K562 (cell line): ENCODE results near the gene CCDC71L. TPM values are rescaled to one million over a fixed set of nuclear protein-coding genes. Genes with fewer than 3 reads are reported as not detected.

Experiments used
- C11orf30 ChIP-seq: fragments of 450-650 bp; IDR thresholded peaks from 2 replicates; pipeline ENCODE4 v1.6.1; 2016; ENCODE audit warnings: low read depth, mild to moderate bottlenecking
- CBX1 ChIP-seq: sonication (generic); IDR thresholded peaks from 2 replicates; pipeline ENCODE4 v1.6.1; 2016; ENCODE audit warnings: antibody characterized with exemption, low read depth, mild to moderate bottlenecking
- CBX5 ChIP-seq: IDR thresholded peaks from 2 replicates; pipeline ENCODE4 v1.6.1; 2014; ENCODE audit warnings: low read depth, borderline replicate concordance
- CGGBP1 ChIP-seq: fragments of 250-450 bp; sonication (Bioruptor Pico); IDR thresholded peaks from 2 replicates; pipeline ENCODE4 v1.9.0; 2021; ENCODE audit warnings: mild to moderate bottlenecking
- CREM ChIP-seq: IDR thresholded peaks from 2 replicates; pipeline ENCODE4 v1.6.1; 2014; ENCODE audit warnings: antibody characterized with exemption, low read depth
- CXXC5 ChIP-seq: fragments of 250-450 bp; sonication (Bioruptor Pico); IDR thresholded peaks from 2 replicates; pipeline ENCODE4 v1.8.0; 2022; ENCODE audit warnings: inconsistent platforms, mild to moderate bottlenecking, moderate library complexity
- EP300 ChIP-seq: IDR thresholded peaks from 2 replicates; pipeline ENCODE4 v1.6.1; 2012; ENCODE audit warnings: low read length, improper control_type of control experiment
- ETV5 ChIP-seq: sonication (generic); formaldehyde crosslinking; IDR thresholded peaks from 2 replicates; pipeline ENCODE4 v1.4.0; 2020; ENCODE audit warnings: low read depth, mild to moderate bottlenecking, missing genetic modification reagents
- GMEB1 ChIP-seq: fragments of 250-450 bp; sonication (Bioruptor Pico); IDR thresholded peaks from 2 replicates; pipeline ENCODE4 v1.4.0; 2020; ENCODE audit warnings: mild to moderate bottlenecking
- HIVEP1 ChIP-seq: fragments of 250-450 bp; sonication (Bioruptor Pico); IDR thresholded peaks from 2 replicates; pipeline ENCODE4 v1.4.0; 2020; ENCODE audit warnings: mild to moderate bottlenecking
- HMBOX1 ChIP-seq: sonication (generic); IDR thresholded peaks from 2 replicates; pipeline ENCODE4 v1.6.1; 2016
- ILF3 ChIP-seq: fragments of 450-650 bp; IDR thresholded peaks from 2 replicates; pipeline ENCODE4 v1.6.1; 2018; ENCODE audit warnings: antibody characterized with exemption, mild to moderate bottlenecking, moderate library complexity, borderline replicate concordance
- PBX2 ChIP-seq, 2 experiments: IDR thresholded peaks in 1 of 2; conservative IDR thresholded peaks in 1 of 2; 2 replicates each; pipeline ENCODE4 v1.6.1; 2016; ENCODE audit warnings: low read depth in 2 of 2, mild to moderate bottlenecking in 1 of 2, missing compliant biosample characterization in 1 of 2, missing genetic modification characterization in 1 of 2, moderate library complexity in 1 of 2
- TRIM24 ChIP-seq, 2 experiments: fragments of 450-650 bp; IDR thresholded peaks; 2 replicates each; pipeline ENCODE4 v1.6.1; 2016
- ZNF175 ChIP-seq: fragments of 200-800 bp; sonication (Bioruptor generic); IDR thresholded peaks from 2 replicates; pipeline ENCODE4 v1.6.1; 2016; ENCODE audit warnings: low read depth, mild to moderate bottlenecking, missing genetic modification characterization, missing compliant biosample characterization
- ZNF592 ChIP-seq: fragments of 450-650 bp; IDR thresholded peaks from 2 replicates; pipeline ENCODE4 v1.6.1; 2017; ENCODE audit warnings: antibody characterized with exemption, mild to moderate bottlenecking
- polyA plus RNA-seq, 8 experiments: library from polyadenylated mRNA; depleted of rRNA in 4 of 8; stranded (reverse) in 5 of 8; unstranded in 3 of 8; fragments of >200 nt; fragmentation: Nextera tagmentation in 2 of 8; fragmentation: Illumina TruSeq in 1 of 8; extraction: Ambion mirVana in 2 of 8; extraction: Trizol in 1 of 8; gene quantifications; 2 replicates each; pipeline versions ENCODE4 v1.2.1 to v1.2.3, GENCODE V29; 2011 to 2014; ENCODE audit warnings: inconsistent platforms in 1 of 8, missing spikeins in 1 of 8
- total RNA-seq, 7 experiments: library from RNA; depleted of rRNA in 6 of 7; stranded (reverse); fragments of >200 nt in 6 of 7; fragmentation: Illumina TruSeq in 2 of 7; extraction: Trizol in 2 of 7; gene quantifications; 2 replicates each; pipeline versions ENCODE4 v1.2.1 to v1.2.3, GENCODE V29; 2011 to 2021; ENCODE audit warnings: low replicate concordance in 1 of 7

The CCDC71L gene
- total and polyA plus RNA-seq, 9 of the 15 experiments (the other 6 are each of a cell fraction or from before 2014, with no cell fraction given): 5.7 to 108 (median 25.4) TPM

- TF ChIP-seq CBX1: peak; percentile 42; the same call in 1 of the 2 replicates
- TF ChIP-seq CGGBP1: no peak
- peak; percentile 33; the same call in 1 of the 2 replicates for TF ChIP-seq ZNF175
- no peak for TF ChIP-seq HIVEP1 (CRISPR knock-in tag)
- TF ChIP-seq GMEB1 (CRISPR knock-in tag): 0 out of 2 replicates have a peak, but pooled peaks have one; percentile 3
- TF ChIP-seq EP300: 0 out of 2 replicates have a peak, but pooled peaks have one; percentile 4
- 0 out of 2 replicates have a peak, but pooled peaks have one; percentile 62 for TF ChIP-seq ZNF592
- TF ChIP-seq ILF3: no peak
- no peak for TF ChIP-seq ETV5 (CRISPR knock-in tag)
- no peak for TF ChIP-seq C11orf30
- TF ChIP-seq HMBOX1: peak; percentile 34; the same call in 1 of the 2 replicates
- TF ChIP-seq CREM: no peak
- TF ChIP-seq PBX2 (CRISPR knock-in tag; IDR thresholded peaks at IDR 0.05; ENCODE audit: low read depth): no peak
- peak; percentile 34; the same call in 1 of the 2 replicates for TF ChIP-seq PBX2 (tag; conservative IDR thresholded peaks at IDR 0.05; ENCODE audit: low read depth)
- TF ChIP-seq TRIM24 (IDR thresholded peaks at IDR 0.05): no peak
- no peak for TF ChIP-seq CXXC5 (CRISPR knock-in tag)
- TF ChIP-seq CBX5: no peak
Observed at GRCh38 chr7:106652909-106653308, 8.0 kb downstream of the CCDC71L start (continued).
